ACC112 (cell line): ENCODE measurements around the gene TRPC4.

Experiments
- H2AFZ ChIP-seq: fragments of 200-600 bp; sonication (generic); one replicate; pipeline ENCODE4 v1.6.0; 2017; ENCODE audit warnings: antibody characterized with exemption, low read length; ENCODE audit not compliant: unreplicated experiment
- H3K27ac ChIP-seq: fragments of 200-600 bp; sonication (generic); 2 replicates; pipeline ENCODE4 v1.5.1; 2014; ENCODE audit warnings: low read depth, mild to moderate bottlenecking, antibody characterized with exemption, low read length, moderate library complexity
- H3K27me3 ChIP-seq: fragments of 200-600 bp; sonication (generic); 2 replicates; pipeline ENCODE4 v1.6.1; 2014; ENCODE audit warnings: mild to moderate bottlenecking, antibody characterized with exemption, low read length, moderate library complexity, mixed read lengths; ENCODE audit not compliant: insufficient read depth
- H3K36me3 ChIP-seq: fragments of 200-600 bp; sonication (generic); 2 replicates; pipeline ENCODE4 v1.6.1; 2016; ENCODE audit warnings: mild to moderate bottlenecking, antibody characterized with exemption, low read length, moderate library complexity, mixed read lengths; ENCODE audit not compliant: insufficient read depth
- H3K4me1 ChIP-seq: fragments of 200-600 bp; sonication (generic); one replicate; pipeline ENCODE4 v1.6.1; 2016; ENCODE audit warnings: low read length, mixed read lengths; ENCODE audit not compliant: insufficient read depth, unreplicated experiment, control insufficient read depth
- H3K4me3 ChIP-seq: fragments of 200-600 bp; sonication (generic); 2 replicates; pipeline ENCODE4 v1.5.1; 2014; ENCODE audit warnings: mild to moderate bottlenecking, low read depth, low read length
- H3K79me2 ChIP-seq: fragments of 200-600 bp; sonication (generic); one replicate; pipeline ENCODE4 v1.6.0; 2016; ENCODE audit warnings: low read length; ENCODE audit not compliant: control insufficient read depth, unreplicated experiment, insufficient read depth

TRPC4 gene

GRCh38 chr13:37736045-37736444 is 133.5 kb downstream of the TRPC4 start:
- no peaks in the 10 kb centered on the region for H3K79me2 ChIP-seq
- no peak overlapping the region for H3K4me3 ChIP-seq
- no peaks in the 10 kb centered on the region for H3K4me1 ChIP-seq
- H3K36me3 ChIP-seq, result no peaks in the 10 kb centered on the region
- no peak overlapping the region for H3K27ac ChIP-seq
- H2AFZ ChIP-seq, result no peak overlapping the region
- H3K27me3 ChIP-seq, result no peaks in the 10 kb centered on the region

- H3K36me3 ChIP-seq, result no peaks in the 10 kb centered on the region
- no peaks in the 10 kb centered on the region for H3K27me3 ChIP-seq
- H3K4me1 ChIP-seq, result no peaks in the 10 kb centered on the region
- H3K27ac ChIP-seq, result no peak overlapping the region
- H3K79me2 ChIP-seq, result no peaks in the 10 kb centered on the region
- H3K4me3 ChIP-seq, result no peak overlapping the region
- no peak overlapping the region for H2AFZ ChIP-seq
These were observed 134.3 kb downstream of the TRPC4 start for GRCh38 chr13:37735293-37735692.

GRCh38 chr13:37729876-37730275 is 139.7 kb downstream of the TRPC4 start:
- Histone ChIP-seq H3K79me2 (no peaks in the 10 kb centered on the region), H3K36me3 (no peaks in the 10 kb centered on the region), H3K27me3 (no peaks in the 10 kb centered on the region), H3K27ac (no peak overlapping the region), H3K4me3 (no peak overlapping the region), H3K4me1 (no peaks in the 10 kb centered on the region), H2AFZ (no peak overlapping the region)

- H3K36me3 ChIP-seq, result peaks cover 4% of the 10 kb centered on the region; the same call in 1 of the 2 replicates
- peak overlapping the region; percentile 81 for H3K27ac ChIP-seq
- no peak overlapping the region for H2AFZ ChIP-seq
- no peaks in the 10 kb centered on the region for H3K79me2 ChIP-seq
- no peaks in the 10 kb centered on the region for H3K27me3 ChIP-seq
- peaks cover 28% of the 10 kb centered on the region for H3K4me1 ChIP-seq
- H3K4me3 ChIP-seq, result no peak overlapping the region
These were observed 153.0 kb downstream of the TRPC4 start for GRCh38 chr13:37716420-37717195.

GRCh38 chr13:37715606-37716015 is 154.0 kb downstream of the TRPC4 start:
- H2AFZ ChIP-seq, result no peak overlapping the region
- H3K4me1 ChIP-seq, result peaks cover 24% of the 10 kb centered on the region
- peak overlapping the region; percentile 81 for H3K27ac ChIP-seq
- no peak overlapping the region for H3K4me3 ChIP-seq
- H3K36me3 ChIP-seq, result peaks cover 4% of the 10 kb centered on the region; the same call in 1 of the 2 replicates
- H3K27me3 ChIP-seq, result no peaks in the 10 kb centered on the region
- no peaks in the 10 kb centered on the region for H3K79me2 ChIP-seq

- H3K4me1 ChIP-seq, result peaks cover 13% of the 10 kb centered on the region
- H3K79me2 ChIP-seq, result no peaks in the 10 kb centered on the region
- no peaks in the 10 kb centered on the region for H3K36me3 ChIP-seq
- no peaks in the 10 kb centered on the region for H3K27me3 ChIP-seq
- peak overlapping the region; percentile 8; the same call in 1 of the 2 replicates for H3K27ac ChIP-seq
- H2AFZ ChIP-seq, result no peak overlapping the region
- H3K4me3 ChIP-seq, result no peak overlapping the region
These were observed 160.3 kb downstream of the TRPC4 start for GRCh38 chr13:37709318-37709717.

GRCh38 chr13:37707739-37708500 is 161.7 kb downstream of the TRPC4 start:
- Histone ChIP-seq H3K4me1 (peaks cover 14% of the 10 kb centered on the region), H3K36me3 (no peaks in the 10 kb centered on the region)

GRCh38 chr13:37706041-37706440 is 163.5 kb downstream of the TRPC4 start:
- no peaks in the 10 kb centered on the region for H3K36me3 ChIP-seq
- H3K4me1 ChIP-seq, result peaks cover 30% of the 10 kb centered on the region
- H2AFZ ChIP-seq, result no peak overlapping the region
- H3K4me3 ChIP-seq, result no peak overlapping the region
- H3K79me2 ChIP-seq, result no peaks in the 10 kb centered on the region
- H3K27ac ChIP-seq, result no peak overlapping the region
- no peaks in the 10 kb centered on the region for H3K27me3 ChIP-seq

More at GRCh38 chr13:37707739-37708500, 161.7 kb downstream of the TRPC4 start:
- H3K4me3 ChIP-seq, result no peak overlapping the region
- H3K27ac ChIP-seq, result no peak overlapping the region
- H3K79me2 ChIP-seq, result no peaks in the 10 kb centered on the region
- no peak overlapping the region for H2AFZ ChIP-seq
- no peaks in the 10 kb centered on the region for H3K27me3 ChIP-seq

- no peak overlapping the region for H2AFZ ChIP-seq
- H3K4me1 ChIP-seq, result peaks cover 21% of the 10 kb centered on the region
- no peaks in the 10 kb centered on the region for H3K27me3 ChIP-seq
- H3K36me3 ChIP-seq, result no peaks in the 10 kb centered on the region
- H3K27ac ChIP-seq, result peak overlapping the region; percentile 86
- H3K4me3 ChIP-seq, result no peak overlapping the region
- no peaks in the 10 kb centered on the region for H3K79me2 ChIP-seq
These were observed 167.6 kb downstream of the TRPC4 start for GRCh38 chr13:37701972-37702371.

GRCh38 chr13:37701306-37701705 is 168.3 kb downstream of the TRPC4 start:
- peak overlapping the region; percentile 86 for H3K27ac ChIP-seq
- H2AFZ ChIP-seq, result no peak overlapping the region
- peaks cover 21% of the 10 kb centered on the region for H3K4me1 ChIP-seq
- H3K36me3 ChIP-seq, result no peaks in the 10 kb centered on the region
- no peak overlapping the region for H3K4me3 ChIP-seq
- no peaks in the 10 kb centered on the region for H3K79me2 ChIP-seq
- no peaks in the 10 kb centered on the region for H3K27me3 ChIP-seq
